MM.1S (cell line): ENCODE data around the gene KCNQ2.

ENCODE experiments used
- DNase-seq: peaks from one replicate; pipeline ENCODE4 v3.0.0-alpha.2; 2015
- H2AFZ ChIP-seq: fragments of 300-600 bp; sonication (generic); 2 replicates; pipeline ENCODE4 v1.6.0; 2016; ENCODE audit warnings: antibody characterized with exemption, low read length
- H3F3A ChIP-seq: fragments of 300-600 bp; sonication (generic); 2 replicates; pipeline ENCODE4 v1.6.1; 2016; ENCODE audit warnings: mild to moderate bottlenecking, antibody characterized with exemption, low read length, moderate library complexity, mixed read lengths; ENCODE audit not compliant: insufficient read depth
- H3K27ac ChIP-seq: fragments of 300-600 bp; sonication (generic); 2 replicates; pipeline ENCODE4 v1.5.1; 2016; ENCODE audit warnings: mild to moderate bottlenecking, low read length
- H3K27me3 ChIP-seq: fragments of 300-600 bp; sonication (generic); replicated peaks from 2 replicates; pipeline ENCODE4 v1.6.0; 2016; ENCODE audit warnings: low read length; ENCODE audit not compliant: insufficient read depth
- H3K36me3 ChIP-seq: fragments of 300-600 bp; sonication (generic); replicated peaks from 2 replicates; pipeline ENCODE4 v1.6.1; 2016; ENCODE audit warnings: mild to moderate bottlenecking, low read length, mixed read lengths; ENCODE audit not compliant: insufficient read depth
- H3K4me1 ChIP-seq: fragments of 300-600 bp; sonication (generic); 2 replicates; pipeline ENCODE4 v1.6.1; 2016; ENCODE audit warnings: low read length, mixed read lengths
- H3K4me2 ChIP-seq: fragments of 300-600 bp; sonication (generic); 2 replicates; pipeline ENCODE4 v1.6.0; 2016; ENCODE audit warnings: low read depth, low read length
- H3K4me3 ChIP-seq: fragments of 300-600 bp; sonication (generic); 2 replicates; pipeline ENCODE4 v1.5.1; 2016; ENCODE audit warnings: low read length, mixed read lengths
- H3K79me2 ChIP-seq: fragments of 300-600 bp; sonication (generic); 2 replicates; pipeline ENCODE4 v1.6.1; 2016; ENCODE audit warnings: mixed run types, low read length, mixed read lengths
- H3K9ac ChIP-seq: fragments of 300-600 bp; sonication (generic); 2 replicates; pipeline ENCODE4 v1.6.1; 2016; ENCODE audit warnings: low read length, mixed read lengths
- H3K9me2 ChIP-seq: fragments of 300-600 bp; sonication (generic); replicated peaks from 2 replicates; pipeline ENCODE4 v1.6.1; 2016; ENCODE audit warnings: mild to moderate bottlenecking, low read length, mixed read lengths; ENCODE audit not compliant: insufficient read depth
- H3K9me3 ChIP-seq: fragments of 300-600 bp; sonication (generic); replicated peaks from 2 replicates; pipeline ENCODE4 v1.6.1; 2016; ENCODE audit warnings: mild to moderate bottlenecking, low read length, mixed read lengths; ENCODE audit not compliant: insufficient read depth
- H4K20me1 ChIP-seq: fragments of 300-600 bp; sonication (generic); 2 replicates; pipeline ENCODE4 v1.6.1; 2016; ENCODE audit warnings: mild to moderate bottlenecking, low read length, moderate library complexity, mixed read lengths; ENCODE audit not compliant: insufficient read depth
- CTCF ChIP-seq: fragments of 300-600 bp; sonication (generic); IDR thresholded peaks from 2 replicates; pipeline ENCODE4 v1.5.1; 2016; ENCODE audit warnings: antibody characterized with exemption, low read length, mixed read lengths
- EZH2 ChIP-seq: fragments of 300-600 bp; sonication (generic); optimal IDR thresholded peaks from 2 replicates; pipeline ENCODE3; 2017; ENCODE audit warnings: low read depth, mild to moderate bottlenecking, antibody characterized with exemption, low read length, mixed read lengths
- EZH2phosphoT487 ChIP-seq: fragments of 300-600 bp; sonication (generic); IDR thresholded peaks from 2 replicates; pipeline ENCODE4 v1.6.1; 2018; ENCODE audit warnings: antibody characterized with exemption, low read length

The KCNQ2 gene

GRCh38 chr20:63377256-63377941 lies 95.1 kb downstream of the KCNQ2 start:
- no peaks in the 10 kb centered on the region for H3K9me3 ChIP-seq
- peaks cover 84% of the 10 kb centered on the region for H3K27me3 ChIP-seq
- no peaks in the 10 kb centered on the region for H3K36me3 ChIP-seq
- no peaks in the 10 kb centered on the region for H3K4me1 ChIP-seq
- TF ChIP-seq EZH2 = no peak
- TF ChIP-seq EZH2phosphoT487 = no peak
- no peak for TF ChIP-seq CTCF
- H3K79me2 ChIP-seq = no peaks in the 10 kb centered on the region
- no peak overlapping the region for H3K9ac ChIP-seq
- no peak overlapping the region for H3K27ac ChIP-seq
- H3F3A ChIP-seq = no peaks in the 10 kb centered on the region
- no peak for DNase-seq
- no peaks in the 10 kb centered on the region for H3K9me2 ChIP-seq
- no peak overlapping the region for H3K4me3 ChIP-seq
- H2AFZ ChIP-seq = no peak overlapping the region
- no peak overlapping the region for H3K4me2 ChIP-seq
- no peaks in the 10 kb centered on the region for H4K20me1 ChIP-seq

- Histone ChIP-seq H3K4me3 (no peak overlapping the region), H3F3A (no peaks in the 10 kb centered on the region), H3K4me1 (no peaks in the 10 kb centered on the region), H2AFZ (no peak overlapping the region), H3K79me2 (no peaks in the 10 kb centered on the region), H3K9me3 (no peaks in the 10 kb centered on the region), H3K27ac (no peak overlapping the region), H3K27me3 (peaks cover 81% of the 10 kb centered on the region), H3K9me2 (no peaks in the 10 kb centered on the region), H3K4me2 (no peak overlapping the region), H3K36me3 (no peaks in the 10 kb centered on the region), H3K9ac (no peak overlapping the region), H4K20me1 (no peaks in the 10 kb centered on the region)
- TF ChIP-seq EZH2 (no peak), CTCF (no peak), EZH2phosphoT487 (no peak)
- no peak for DNase-seq
These were observed 95.9 kb downstream of the KCNQ2 start for GRCh38 chr20:63376283-63377250.

- Histone ChIP-seq H3K4me3 (no peak overlapping the region), H4K20me1 (no peaks in the 10 kb centered on the region), H3K9me2 (no peaks in the 10 kb centered on the region), H3K4me1 (no peaks in the 10 kb centered on the region), H2AFZ (no peak overlapping the region), H3K9ac (no peak overlapping the region), H3K4me2 (no peak overlapping the region), H3K9me3 (no peaks in the 10 kb centered on the region), H3K27ac (no peak overlapping the region), H3K27me3 (peaks cover 84% of the 10 kb centered on the region), H3K36me3 (no peaks in the 10 kb centered on the region), H3K79me2 (no peaks in the 10 kb centered on the region), H3F3A (no peaks in the 10 kb centered on the region)
- DNase-seq = no peak
- no peak for TF ChIP-seq EZH2
- TF ChIP-seq EZH2phosphoT487 = no peak
These were observed 97.0 kb downstream of the KCNQ2 start for GRCh38 chr20:63375438-63375837.
